Stimulated activated CD4-positive, alpha-beta T cell treated with anti-CD3 and anti-CD28 coated beads, Interleukin-1b, Interleukin-23, amount 100 ng/mL, for 4 hours (primary cell): ENCODE data around the gene ZNF644.
"Not testable (repeated sequence)": the region's sequence is repeated elsewhere in the genome, so short reads cannot be mapped to it uniquely, and the experiment has no call there.

Experiments
- DNase-seq, 2 donors: peaks; one replicate each; pipeline ENCODE4 v3.0.0-alpha.2; 2020; ENCODE audit warnings: low read depth in 2 of 2

Gene ZNF644

GRCh38 chr1:90926971-90927370 is 94.9 kb downstream of the ZNF644 start:
- DNase-seq = no peak

GRCh38 chr1:90925928-90926869 is 95.6 kb downstream of the ZNF644 start:
- no peak for DNase-seq

GRCh38 chr1:90924982-90925381 is 96.9 kb downstream of the ZNF644 start:
- no peak for DNase-seq

- no peak for DNase-seq
These were observed 98.8 kb downstream of the ZNF644 start for GRCh38 chr1:90922996-90923395.

GRCh38 chr1:90922202-90922601 is 99.6 kb downstream of the ZNF644 start:
- DNase-seq = no peak

GRCh38 chr1:90919900-90920299 is 101.9 kb downstream of the ZNF644 start:
- no peak for DNase-seq

- no peak for DNase-seq
These were observed 102.6 kb downstream of the ZNF644 start for GRCh38 chr1:90919190-90919719.

- DNase-seq = no peak
These were observed 110.5 kb downstream of the ZNF644 start for GRCh38 chr1:90911353-90911752.

GRCh38 chr1:90902672-90903071 is 119.2 kb downstream of the ZNF644 start:
- DNase-seq = no peak

- DNase-seq = no peak
These were observed 122.6 kb downstream of the ZNF644 start for GRCh38 chr1:90899263-90899662.

GRCh38 chr1:90893679-90894078 is 128.2 kb downstream of the ZNF644 start:
- DNase-seq = not testable (repeated sequence)

- DNase-seq = not testable (repeated sequence)
These were observed 129.0 kb downstream of the ZNF644 start for GRCh38 chr1:90892884-90893283.

- not testable (repeated sequence) for DNase-seq
These were observed 129.6 kb downstream of the ZNF644 start for GRCh38 chr1:90892196-90892595.

- not testable (repeated sequence) for DNase-seq
These were observed 130.1 kb downstream of the ZNF644 start for GRCh38 chr1:90891756-90892155.

- DNase-seq = no peak
These were observed 139.6 kb downstream of the ZNF644 start for GRCh38 chr1:90882221-90882620.

GRCh38 chr1:90881034-90881433 is 140.8 kb downstream of the ZNF644 start:
- no peak for DNase-seq

- DNase-seq = no peak
These were observed 142.6 kb downstream of the ZNF644 start for GRCh38 chr1:90879281-90879680.

- no peak for DNase-seq
These were observed 145.7 kb downstream of the ZNF644 start for GRCh38 chr1:90876101-90876500.
